ENCODE results near the gene AGXT2.

AGXT2 gene

DNA sequence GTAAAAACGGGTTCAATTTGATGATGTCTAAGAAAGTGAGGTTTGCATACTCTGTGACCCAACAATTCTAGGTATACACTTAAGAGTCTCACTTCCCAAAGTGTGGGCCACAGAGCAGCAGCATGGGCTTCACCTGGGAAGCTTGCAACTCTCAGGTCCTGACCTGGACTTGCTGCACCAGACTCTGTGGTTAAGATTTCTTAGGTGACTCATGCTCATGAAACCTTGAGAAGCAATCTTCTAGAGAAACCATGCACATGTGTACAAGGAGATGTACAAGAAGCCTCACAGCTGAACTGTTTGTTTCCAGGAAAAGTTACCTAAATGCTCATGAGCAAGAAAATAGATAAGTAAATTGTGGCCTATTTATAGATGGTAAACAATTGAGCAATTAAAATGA lies 88.4 kb downstream of the AGXT2 start:
- no peaks in the 10 kb centered on the region for H3K4me1 ChIP-seq (ENCODE audit: control insufficient read depth in 1 of 2, insufficient read depth in 1 of 2, low read depth in 1 of 2, low read length in 1 of 2)
- H3K27ac ChIP-seq, result no peak overlapping the region
- TF ChIP-seq CTCF (IDR thresholded peaks at IDR 0.05), result no peak
- H3K27me3 ChIP-seq, result no peaks in the 10 kb centered on the region
- H3K9me3 ChIP-seq, result no peaks in the 10 kb centered on the region
- peaks cover 14% of the 10 kb centered on the region for H3K36me3 ChIP-seq
- H3K4me3 ChIP-seq (ENCODE audit: low read depth in 1 of 2, low read length in 1 of 2), result no peak overlapping the region

- Histone ChIP-seq H3K27ac (no peak overlapping the region), H3K4me3 (ENCODE audit: low read depth in 1 of 2, low read length in 1 of 2) (no peak overlapping the region), H3K36me3 (peaks cover 25% of the 10 kb centered on the region), H3K4me1 (ENCODE audit: control insufficient read depth in 1 of 2, insufficient read depth in 1 of 2, low read depth in 1 of 2, low read length in 1 of 2) (no peaks in the 10 kb centered on the region), H3K9me3 (no peaks in the 10 kb centered on the region), H3K27me3 (no peaks in the 10 kb centered on the region)
- no peak for TF ChIP-seq CTCF (IDR thresholded peaks at IDR 0.05)
Observed at GRCh38 chr5:34957857-34958690, 89.7 kb downstream of the AGXT2 start.

DNA sequence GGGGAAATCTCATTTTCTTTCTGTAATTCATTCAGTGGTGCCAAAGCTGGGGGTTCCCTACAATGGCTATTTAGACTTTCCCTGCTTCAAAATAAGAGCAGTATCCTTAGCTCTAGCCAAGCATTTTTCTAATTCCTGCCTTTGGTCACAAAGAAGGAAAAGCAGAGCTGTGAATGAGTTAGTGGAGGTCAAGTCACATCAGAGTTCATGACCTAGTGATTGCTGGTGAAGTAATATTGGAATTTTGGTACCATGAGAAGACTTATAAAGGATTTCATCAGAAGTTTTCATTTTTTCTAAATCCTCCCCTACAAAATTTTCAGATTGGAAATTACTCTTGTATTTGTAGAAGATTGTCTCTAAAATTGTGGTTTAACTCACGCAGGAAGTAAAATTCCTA lies 90.4 kb downstream of the AGXT2 start:
- peaks cover 33% of the 10 kb centered on the region for H3K36me3 ChIP-seq
- H3K4me1 ChIP-seq (ENCODE audit: control insufficient read depth in 1 of 2, insufficient read depth in 1 of 2, low read depth in 1 of 2, low read length in 1 of 2), result no peaks in the 10 kb centered on the region
- TF ChIP-seq CTCF (IDR thresholded peaks at IDR 0.05), result no peak
- H3K4me3 ChIP-seq (ENCODE audit: low read depth in 1 of 2, low read length in 1 of 2), result no peak overlapping the region
- no peaks in the 10 kb centered on the region for H3K27me3 ChIP-seq
- H3K9me3 ChIP-seq, result no peaks in the 10 kb centered on the region
- H3K27ac ChIP-seq, result no peak overlapping the region

All from neutrophil (primary cell).